ENCODE measurements around the gene CSNK2A3.

- TF ChIP-seq YY1 (IDR thresholded peaks at IDR 0.05; ENCODE audit: low read depth), result no peak
- no peak for TF ChIP-seq MAX (IDR thresholded peaks at IDR 0.05)
- TF ChIP-seq CREB1 (IDR thresholded peaks at IDR 0.05; ENCODE audit: low read depth), result no peak
- TF ChIP-seq TEAD4 (IDR thresholded peaks at IDR 0.05), result no peak
- TF ChIP-seq REST (IDR thresholded peaks at IDR 0.05; ENCODE audit: low read depth), result no peak
- TF ChIP-seq USF1 (IDR thresholded peaks at IDR 0.05), result no peak
- TF ChIP-seq NFIC (IDR thresholded peaks at IDR 0.05), result no peak
- TF ChIP-seq EGR1 (IDR thresholded peaks at IDR 0.05), result no peak
- TF ChIP-seq ZBTB7A (IDR thresholded peaks at IDR 0.05; ENCODE audit: low read depth), result no peak
- TF ChIP-seq CEBPB (IDR thresholded peaks at IDR 0.05), result no peak
- no peak for TF ChIP-seq RAD21 (IDR thresholded peaks at IDR 0.05; ENCODE audit: low read depth)
Observed at GRCh38 chr11:11309906-11310305, 43.1 kb downstream of the CSNK2A3 start.

Measured in Ishikawa (cell line).